Hepatocyte (in vitro differentiated cells): Measurements from ENCODE around the gene CLIC5. TPM values are rescaled to one million over a fixed set of nuclear protein-coding genes. Genes with fewer than 3 reads are reported as not detected.

Experiments
- DNase-seq: peaks from one replicate; pipeline ENCODE4 v3.0.0-alpha.2; 2016; ENCODE audit warnings: low spot score
- H2AFZ ChIP-seq: fragments of 200-600 bp; sonication (generic); 2 replicates; pipeline ENCODE4 v1.6.0; 2016; ENCODE audit warnings: antibody characterized with exemption, mild to moderate bottlenecking
- H3K27ac ChIP-seq: fragments of 200-600 bp; sonication (generic); 2 replicates; pipeline ENCODE4 v1.5.1; 2016; ENCODE audit warnings: mild to moderate bottlenecking
- H3K27me3 ChIP-seq: fragments of 200-600 bp; sonication (generic); 2 replicates; pipeline ENCODE4 v1.6.1; 2016
- H3K36me3 ChIP-seq: fragments of 200-600 bp; sonication (generic); replicated peaks from 2 replicates; pipeline ENCODE4 v1.5.1; 2016; ENCODE audit warnings: low read depth; ENCODE audit not compliant: insufficient read depth
- H3K4me1 ChIP-seq: fragments of 200-600 bp; sonication (generic); 2 replicates; pipeline ENCODE4 v1.5.1; 2016; ENCODE audit warnings: mild to moderate bottlenecking, moderate library complexity; ENCODE audit not compliant: insufficient read depth
- H3K4me2 ChIP-seq: fragments of 200-600 bp; sonication (generic); 2 replicates; pipeline ENCODE4 v1.6.0; 2016
- H3K4me3 ChIP-seq: fragments of 200-600 bp; sonication (generic); 2 replicates; pipeline ENCODE4 v1.5.1; 2016; ENCODE audit warnings: mild to moderate bottlenecking
- H3K79me2 ChIP-seq: fragments of 200-600 bp; sonication (generic); 2 replicates; pipeline ENCODE4 v1.6.0; 2017; ENCODE audit warnings: mild to moderate bottlenecking
- H3K9me2 ChIP-seq: fragments of 200-600 bp; sonication (generic); replicated peaks from 2 replicates; pipeline ENCODE4 v1.6.0; 2017; ENCODE audit warnings: mild to moderate bottlenecking; ENCODE audit not compliant: insufficient read depth
- H3K9me3 ChIP-seq: fragments of 200-600 bp; sonication (generic); 2 replicates; pipeline ENCODE4 v1.5.1; 2016; ENCODE audit warnings: low read depth, mild to moderate bottlenecking
- H4K20me1 ChIP-seq: fragments of 200-600 bp; sonication (generic); 2 replicates; pipeline ENCODE4 v1.6.0; 2016; ENCODE audit warnings: mild to moderate bottlenecking; ENCODE audit not compliant: insufficient read depth, poor library complexity, severe bottlenecking
- EZH2 ChIP-seq: fragments of 200-600 bp; sonication (generic); IDR thresholded peaks from 2 replicates; pipeline ENCODE4 v1.6.1; 2016; ENCODE audit warnings: antibody characterized with exemption, mild to moderate bottlenecking, borderline replicate concordance
- EZH2phosphoT487 ChIP-seq: fragments of 200-600 bp; sonication (generic); IDR thresholded peaks from one replicate; pipeline ENCODE4 v1.6.1; 2018; ENCODE audit warnings: antibody characterized with exemption, mild to moderate bottlenecking, low read depth, moderate library complexity; ENCODE audit not compliant: unreplicated experiment, severe bottlenecking
- WGBS: methylation state at CpG from one replicate; pipeline ENCODE4 v1.1.6; 2016; ENCODE audit warnings: low lambda C conversion rate; ENCODE audit errors: missing lambda C conversion rate; 5-methylcytosine and 5-hydroxymethylcytosine counted together
- polyA plus RNA-seq: library from polyadenylated mRNA; unstranded; fragments of >200 nt; fragmentation: Nextera tagmentation; extraction: Ambion mirVana; gene quantifications from 2 replicates; pipeline ENCODE4 v1.2.1, GENCODE V29; 2016
- total RNA-seq: library from RNA; depleted of rRNA; stranded (reverse); fragments of >200 nt; gene quantifications from 2 replicates; pipeline ENCODE4 v1.2.3, GENCODE V29; 2014
- TF ChIP-seq, protein P1 (sequence below): fragments of 200-600 bp; sonication (generic); IDR thresholded peaks from 2 replicates; pipeline ENCODE4 v1.5.1; 2016; ENCODE audit warnings: antibody characterized with exemption, mild to moderate bottlenecking; ENCODE audit not compliant: poor library complexity

The CLIC5 gene
- total and polyA plus RNA-seq, 2 experiments from 2014 or later, result 6.0 to 12.1 TPM

DNA sequence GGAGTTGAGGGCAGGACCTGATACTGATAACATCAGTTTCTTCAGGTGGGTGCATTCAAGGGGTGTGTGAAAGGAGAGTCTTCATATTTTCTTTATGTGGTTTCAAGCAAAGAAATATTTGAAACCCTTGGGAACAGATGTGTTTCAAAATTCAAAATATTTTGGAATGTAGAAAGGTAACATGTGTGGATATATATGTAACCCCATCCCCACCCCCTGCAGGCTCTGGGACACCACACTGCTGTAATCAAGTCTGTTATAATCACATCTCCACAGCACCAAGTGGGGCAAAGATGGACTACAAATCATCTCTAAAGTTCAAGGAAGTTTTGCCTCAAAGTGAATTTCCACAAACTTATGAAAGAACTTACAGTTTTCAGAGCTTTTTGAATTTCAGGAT, 41.1 kb downstream of the CLIC5 start:
- H3K79me2 ChIP-seq, result no peaks in the 10 kb centered on the region
- no peak overlapping the region for H2AFZ ChIP-seq
- H3K27ac ChIP-seq, result no peak overlapping the region
- DNase-seq, result no peak
- H3K4me1 ChIP-seq, result no peaks in the 10 kb centered on the region
- no peaks in the 10 kb centered on the region for H3K9me3 ChIP-seq
- TF ChIP-seq, protein P1, sequence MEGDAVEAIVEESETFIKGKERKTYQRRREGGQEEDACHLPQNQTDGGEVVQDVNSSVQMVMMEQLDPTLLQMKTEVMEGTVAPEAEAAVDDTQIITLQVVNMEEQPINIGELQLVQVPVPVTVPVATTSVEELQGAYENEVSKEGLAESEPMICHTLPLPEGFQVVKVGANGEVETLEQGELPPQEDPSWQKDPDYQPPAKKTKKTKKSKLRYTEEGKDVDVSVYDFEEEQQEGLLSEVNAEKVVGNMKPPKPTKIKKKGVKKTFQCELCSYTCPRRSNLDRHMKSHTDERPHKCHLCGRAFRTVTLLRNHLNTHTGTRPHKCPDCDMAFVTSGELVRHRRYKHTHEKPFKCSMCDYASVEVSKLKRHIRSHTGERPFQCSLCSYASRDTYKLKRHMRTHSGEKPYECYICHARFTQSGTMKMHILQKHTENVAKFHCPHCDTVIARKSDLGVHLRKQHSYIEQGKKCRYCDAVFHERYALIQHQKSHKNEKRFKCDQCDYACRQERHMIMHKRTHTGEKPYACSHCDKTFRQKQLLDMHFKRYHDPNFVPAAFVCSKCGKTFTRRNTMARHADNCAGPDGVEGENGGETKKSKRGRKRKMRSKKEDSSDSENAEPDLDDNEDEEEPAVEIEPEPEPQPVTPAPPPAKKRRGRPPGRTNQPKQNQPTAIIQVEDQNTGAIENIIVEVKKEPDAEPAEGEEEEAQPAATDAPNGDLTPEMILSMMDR, result no peak
- no peak for TF ChIP-seq EZH2phosphoT487
- TF ChIP-seq EZH2, result no peak
- H3K9me2 ChIP-seq, result no peaks in the 10 kb centered on the region
- H4K20me1 ChIP-seq, result no peaks in the 10 kb centered on the region
- H3K4me2 ChIP-seq, result no peak overlapping the region
- H3K27me3 ChIP-seq, result no peaks in the 10 kb centered on the region
- H3K4me3 ChIP-seq, result no peak overlapping the region
- H3K36me3 ChIP-seq, result no peaks in the 10 kb centered on the region

DNA sequence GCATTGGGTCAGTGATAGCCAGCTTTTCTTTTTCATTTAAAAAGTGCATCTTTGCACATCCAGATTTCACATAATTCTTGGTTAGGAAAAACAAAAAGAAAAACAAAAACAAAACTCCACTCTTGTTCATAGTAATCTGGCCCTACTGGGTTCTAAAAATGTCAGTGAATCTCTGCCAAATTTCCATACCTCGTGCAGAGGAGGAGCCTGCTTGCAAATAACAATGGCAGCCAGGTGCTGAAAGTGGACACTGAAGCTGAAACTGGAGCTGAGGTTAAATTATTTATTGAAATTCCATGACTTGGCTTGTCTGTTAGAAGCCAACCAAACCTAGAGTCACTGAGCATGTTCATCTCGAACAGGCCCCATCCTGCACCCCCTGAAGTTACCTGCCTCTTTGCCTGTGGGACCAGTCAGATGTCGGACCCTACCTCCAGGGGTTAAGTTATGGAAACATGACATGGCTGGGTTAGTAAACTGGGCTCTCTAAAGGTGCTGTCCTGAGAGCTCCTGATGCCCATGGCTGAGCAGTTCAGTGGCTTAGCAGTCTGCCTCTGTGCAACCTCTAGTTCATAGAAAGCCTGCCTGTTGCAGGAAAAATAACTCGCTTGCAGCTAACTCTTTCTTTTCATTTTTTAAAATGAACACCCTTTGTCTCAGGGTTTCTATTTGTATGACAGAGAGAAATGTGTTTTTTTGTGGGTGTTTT, 42.7 kb downstream of the CLIC5 start:
- no peaks in the 10 kb centered on the region for H3K9me3 ChIP-seq
- no peaks in the 10 kb centered on the region for H3K36me3 ChIP-seq
- no peaks in the 10 kb centered on the region for H4K20me1 ChIP-seq
- DNase-seq, result no peak
- H3K4me2 ChIP-seq, result no peak overlapping the region
- 95% methylated on average over 4 of the region's 4 CpGs for WGBS
- no peak overlapping the region for H3K27ac ChIP-seq
- H3K27me3 ChIP-seq, result no peaks in the 10 kb centered on the region
- no peaks in the 10 kb centered on the region for H3K79me2 ChIP-seq
- H3K4me3 ChIP-seq, result no peak overlapping the region
- no peaks in the 10 kb centered on the region for H3K9me2 ChIP-seq
- TF ChIP-seq, protein P1, result no peak
- TF ChIP-seq EZH2 (no peak), EZH2phosphoT487 (no peak)
- H2AFZ ChIP-seq, result no peak overlapping the region
- no peaks in the 10 kb centered on the region for H3K4me1 ChIP-seq

DNA sequence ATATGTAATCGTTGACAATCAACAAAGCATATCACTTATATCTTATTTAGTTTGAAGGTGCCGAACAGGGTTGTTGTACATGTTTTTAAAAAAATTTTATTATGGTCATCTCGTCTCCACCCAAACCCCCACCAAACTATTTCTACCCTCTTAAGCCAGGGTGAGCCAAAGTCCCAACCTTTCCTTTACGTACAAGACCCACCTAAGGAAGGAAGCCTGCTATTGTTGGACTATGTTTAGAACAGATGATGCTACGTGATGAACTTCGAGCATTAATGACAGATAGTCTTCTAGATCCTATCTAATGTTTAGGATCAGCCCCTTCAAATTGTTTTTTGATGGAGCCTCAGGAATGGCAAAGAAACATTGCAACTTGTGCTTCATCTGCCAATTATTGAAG, 44.4 kb downstream of the CLIC5 start:
- no peaks in the 10 kb centered on the region for H3K36me3 ChIP-seq
- no peak overlapping the region for H3K4me3 ChIP-seq
- H3K27me3 ChIP-seq, result no peaks in the 10 kb centered on the region
- WGBS, result 98% methylated on average over 6 of the region's 6 CpGs
- no peak overlapping the region for H3K27ac ChIP-seq
- no peaks in the 10 kb centered on the region for H3K9me3 ChIP-seq
- no peaks in the 10 kb centered on the region for H3K9me2 ChIP-seq
- H2AFZ ChIP-seq, result no peak overlapping the region
- H3K79me2 ChIP-seq, result no peaks in the 10 kb centered on the region
- no peaks in the 10 kb centered on the region for H4K20me1 ChIP-seq
- no peak overlapping the region for H3K4me2 ChIP-seq
- peaks cover 1% of the 10 kb centered on the region for H3K4me1 ChIP-seq
- TF ChIP-seq EZH2 (no peak), EZH2phosphoT487 (no peak)
- TF ChIP-seq, protein P1, result no peak
- no peak for DNase-seq
